ENCODE measurements around the gene PPFIBP1. TPM values are rescaled to one million over a fixed set of nuclear protein-coding genes. Genes with fewer than 3 reads are reported as not detected.
A peak's percentile ranks its signal among the peaks of the same experiment; 100 is the strongest.

PPFIBP1 gene
- total and polyA plus RNA-seq, 2 of the 13 experiments (the other 11 are each of a cell fraction or from before 2014, with no cell fraction given), result 16.2 to 21.8 TPM

DNA sequence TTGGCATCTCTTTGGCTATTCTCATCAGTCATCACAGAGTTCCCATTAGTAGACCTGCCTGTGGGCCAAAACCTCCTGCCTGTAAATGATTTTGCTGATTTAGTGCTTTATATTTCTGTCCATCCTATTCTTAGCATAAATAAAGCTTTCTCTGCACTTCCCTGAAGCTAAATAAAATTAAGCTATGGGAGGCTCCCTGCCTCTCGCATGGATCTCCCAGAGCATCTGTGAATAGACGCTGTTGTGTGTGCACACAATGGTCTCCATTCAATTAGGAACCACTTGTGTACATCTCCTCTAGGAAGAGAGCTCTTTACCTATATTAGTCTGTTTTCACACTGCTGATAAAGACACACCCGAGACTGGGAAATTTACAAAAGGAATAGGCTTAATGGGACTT is 80.4 kb downstream of the PPFIBP1 start:
- H3K27ac ChIP-seq (ENCODE audit: extremely low read length, insufficient read depth, low read length), result no peak overlapping the region
- no peaks in the 10 kb centered on the region; a peak in 1 of 5 replicates for H3K27me3 ChIP-seq (ENCODE audit: control insufficient read depth in 1 of 2, insufficient read depth in 2 of 2, low read length in 2 of 2)
- no peak for FAIRE-seq
- H3K36me3 ChIP-seq (replicated peaks in 1 of 2; ENCODE audit: control insufficient read depth in 1 of 2, insufficient read depth in 2 of 2, low read length in 2 of 2), result no peaks in the 10 kb centered on the region
- H4K20me1 ChIP-seq (ENCODE audit: insufficient read depth, low read length), result no peaks in the 10 kb centered on the region
- no peak overlapping the region for H2AFZ ChIP-seq (ENCODE audit: low read length)
- ATAC-seq, result no peak
- intact Hi-C loops (cut with micrococcal nuclease; ENCODE audit: unreplicated experiment), result no loop called here
- H3K4me3 ChIP-seq (replicated peaks in 1 of 3; ENCODE audit: insufficient read depth in 1 of 3, low read depth in 2 of 3, low read length in 3 of 3), result no peak overlapping the region
- ChIA-PET CTCF (ENCODE audit: low intra/inter-chr PET ratio, low total read pairs) (no interaction called here), POLR2A (no interaction called here)
- H3K9ac ChIP-seq (ENCODE audit: insufficient read depth, low read depth, low read length), result no peak overlapping the region
- H3K9me3 ChIP-seq (ENCODE audit: low read length), result no peaks in the 10 kb centered on the region; the same call in 1 of the 2 replicates
- no peak for DNase-seq (ENCODE audit: low spot score)
- TF ChIP-seq MAFK (conservative IDR thresholded peaks at IDR 0.05 in 1 of 2, IDR thresholded peaks at IDR 0.05 in 1 of 2; ENCODE audit: low read length in 2 of 2) (peak in 1 of 2 experiments; percentile 44; a peak in 2 of 4 replicates), ESRRA (CRISPR knock-in tag; IDR thresholded peaks at IDR 0.05; ENCODE audit: low read depth) (no peak)
- 95% methylated on average over 3 of the region's 3 CpGs for WGBS (ENCODE audit: low lambda C conversion rate)
- in situ Hi-C loops (cut with HindIII; ENCODE audit: extremely low pct_ligation_motif_present, low pct_unique_long_range_greater_than_20kb), result no loop called here
- no TSS peak for BruUV-seq (replicated peaks)
- H3K79me2 ChIP-seq (ENCODE audit: insufficient read depth, low read length), result no peaks in the 10 kb centered on the region
- peaks cover 16% of the 10 kb centered on the region for H3K4me1 ChIP-seq (ENCODE audit: insufficient read depth, low read length)
- H3K4me2 ChIP-seq (ENCODE audit: low read depth, low read length), result no peak overlapping the region

DNA sequence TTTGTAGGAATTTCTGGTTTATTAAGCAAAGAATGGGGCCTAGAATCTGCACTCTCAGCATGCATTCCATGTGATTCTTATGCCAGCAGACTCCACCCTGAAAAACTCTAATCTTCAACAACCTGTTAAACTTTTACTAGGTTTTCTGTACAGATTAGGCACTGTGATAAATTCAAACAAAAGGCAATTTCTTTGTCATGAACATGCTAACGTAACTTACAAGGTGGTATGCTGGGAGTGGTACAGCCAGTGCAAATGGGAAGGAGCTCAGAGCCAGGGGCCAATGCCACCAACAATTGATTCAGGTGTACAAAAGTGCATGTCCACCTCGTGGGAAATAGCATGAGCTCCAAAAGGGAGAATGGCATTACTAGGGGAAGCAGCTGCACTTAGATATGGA is 83.0 kb downstream of the PPFIBP1 start:
- Histone ChIP-seq H2AFZ (ENCODE audit: low read length) (no peak overlapping the region), H3K79me2 (ENCODE audit: insufficient read depth, low read length) (no peaks in the 10 kb centered on the region), H3K9ac (ENCODE audit: insufficient read depth, low read depth, low read length) (no peak overlapping the region), H3K9me3 (ENCODE audit: low read length) (no peaks in the 10 kb centered on the region; the same call in 1 of the 2 replicates), H3K27ac (ENCODE audit: extremely low read length, insufficient read depth, low read length) (no peak overlapping the region), H3K4me1 (ENCODE audit: insufficient read depth, low read length) (peaks cover 16% of the 10 kb centered on the region), H3K36me3 (replicated peaks in 1 of 2; ENCODE audit: control insufficient read depth in 1 of 2, insufficient read depth in 2 of 2, low read length in 2 of 2) (no peaks in the 10 kb centered on the region; a peak in 1 of 5 replicates), H4K20me1 (ENCODE audit: insufficient read depth, low read length) (no peaks in the 10 kb centered on the region), H3K4me2 (ENCODE audit: low read depth, low read length) (no peak overlapping the region), H3K4me3 (replicated peaks in 1 of 3; ENCODE audit: insufficient read depth in 1 of 3, low read depth in 2 of 3, low read length in 3 of 3) (no peak overlapping the region), H3K27me3 (ENCODE audit: control insufficient read depth in 1 of 2, insufficient read depth in 2 of 2, low read length in 2 of 2) (no peaks in the 10 kb centered on the region; a peak in 1 of 5 replicates)
- DNase-seq (ENCODE audit: low spot score) (peak; percentile 14), FAIRE-seq (peak; percentile 18), ATAC-seq (peak; percentile 49)
- intact Hi-C loops (cut with micrococcal nuclease; ENCODE audit: unreplicated experiment) (no loop called here), in situ Hi-C loops (cut with HindIII; ENCODE audit: extremely low pct_ligation_motif_present, low pct_unique_long_range_greater_than_20kb) (no loop called here)
- BruUV-seq (replicated peaks), result no TSS peak
- 19% methylated on average over 2 of the region's 2 CpGs for WGBS (ENCODE audit: low lambda C conversion rate)
- ChIA-PET POLR2A (no interaction called here), CTCF (ENCODE audit: low intra/inter-chr PET ratio, low total read pairs) (no interaction called here)
- TF ChIP-seq ZNF761 (CRISPR knock-in tag; conservative IDR thresholded peaks at IDR 0.05), result no peak
- no peak for TF ChIP-seq SOX13 (IDR thresholded peaks at IDR 0.05)
- TF ChIP-seq SOX13 (CRISPR knock-in tag; conservative IDR thresholded peaks at IDR 0.05 in 1 of 2, IDR thresholded peaks at IDR 0.05 in 1 of 2), result peak in 1 of 2 experiments; percentile 65; a peak in 2 of 4 replicates
- TF ChIP-seq MAFK (conservative IDR thresholded peaks at IDR 0.05 in 1 of 2, IDR thresholded peaks at IDR 0.05 in 1 of 2; ENCODE audit: low read length in 2 of 2), result peak; percentile 3 to 12; a peak in 1 of 4 replicates
- TF ChIP-seq SOX5 (CRISPR knock-in tag; IDR thresholded peaks at IDR 0.05; ENCODE audit: borderline replicate concordance), result peak; percentile 21; the same call in 1 of the 2 replicates
- TF ChIP-seq MAFF (IDR thresholded peaks at IDR 0.05; ENCODE audit: low read depth, low read length), result 0 out of 2 replicates have a peak, but pooled peaks have one; percentile 3
